ENCODE data around the gene SEMA3F. TPM values are rescaled to one million over a fixed set of nuclear protein-coding genes. Genes with fewer than 3 reads are reported as not detected.

Gene SEMA3F
- total RNA-seq, 1 experiment from 2014 or later = 1.5 TPM

- in situ Hi-C loops (cut with HindIII; ENCODE audit: low pct_unique_long_range_greater_than_20kb, low sequenced_read_pairs) = no loop called here
- no peak for DNase-seq (ENCODE audit: low read depth, low spot score)
These were observed 24.6 kb downstream of the SEMA3F start for GRCh38 chr3:50179710-50180109.

GRCh38 chr3:50181985-50182384 lies 26.9 kb downstream of the SEMA3F start:
- in situ Hi-C loops (cut with HindIII; ENCODE audit: low pct_unique_long_range_greater_than_20kb, low sequenced_read_pairs) = no loop called here
- DNase-seq (ENCODE audit: low read depth, low spot score) = no peak

- DNase-seq (ENCODE audit: low read depth, low spot score) = no peak
- in situ Hi-C loops (cut with HindIII; ENCODE audit: low pct_unique_long_range_greater_than_20kb, low sequenced_read_pairs) = no loop called here
These were observed 27.5 kb downstream of the SEMA3F start for GRCh38 chr3:50182533-50183099.

- in situ Hi-C loops (cut with HindIII; ENCODE audit: low pct_unique_long_range_greater_than_20kb, low sequenced_read_pairs) = no loop called here
These were observed 28.6 kb downstream of the SEMA3F start for GRCh38 chr3:50183755-50184154.

GRCh38 chr3:50184242-50184978 lies 29.3 kb downstream of the SEMA3F start:
- DNase-seq (ENCODE audit: low read depth, low spot score) = no peak
- in situ Hi-C loops (cut with HindIII; ENCODE audit: low pct_unique_long_range_greater_than_20kb, low sequenced_read_pairs) = no loop called here

More at GRCh38 chr3:50183755-50184154, 28.6 kb downstream of the SEMA3F start:
- no peak for DNase-seq (ENCODE audit: low read depth, low spot score)

GRCh38 chr3:50185230-50185629 lies 30.1 kb downstream of the SEMA3F start:
- no peak for DNase-seq (ENCODE audit: low read depth, low spot score)
- in situ Hi-C loops (cut with HindIII; ENCODE audit: low pct_unique_long_range_greater_than_20kb, low sequenced_read_pairs) = no loop called here

- in situ Hi-C loops (cut with HindIII; ENCODE audit: low pct_unique_long_range_greater_than_20kb, low sequenced_read_pairs) = no loop called here
- no peak for DNase-seq (ENCODE audit: low read depth, low spot score)
These were observed 31.0 kb downstream of the SEMA3F start for GRCh38 chr3:50186096-50186495.

- in situ Hi-C loops (cut with HindIII; ENCODE audit: low pct_unique_long_range_greater_than_20kb, low sequenced_read_pairs) = no loop called here
- no peak for DNase-seq (ENCODE audit: low read depth, low spot score)
These were observed 32.6 kb downstream of the SEMA3F start for GRCh38 chr3:50187750-50188149.

- peak; percentile 83 for DNase-seq (ENCODE audit: low read depth, low spot score)
- in situ Hi-C loops (cut with HindIII; ENCODE audit: low pct_unique_long_range_greater_than_20kb, low sequenced_read_pairs) = no loop called here
These were observed 34.1 kb downstream of the SEMA3F start for GRCh38 chr3:50189274-50189673.

- DNase-seq (ENCODE audit: low read depth, low spot score) = no peak
- in situ Hi-C loops (cut with HindIII; ENCODE audit: low pct_unique_long_range_greater_than_20kb, low sequenced_read_pairs) = no loop called here
These were observed 34.9 kb downstream of the SEMA3F start for GRCh38 chr3:50189989-50190388.

GRCh38 chr3:50190936-50191660 lies 36.0 kb downstream of the SEMA3F start, which contains the start of gene GNAT1:
Gene GNAT1 (plus strand): TSS chr3:50191610. CDS start chr3:50191726, 116 bp downstream.
- DNase-seq (ENCODE audit: low read depth, low spot score) = no peak
- in situ Hi-C loops (cut with HindIII; ENCODE audit: low pct_unique_long_range_greater_than_20kb, low sequenced_read_pairs) = no loop called here

GRCh38 chr3:50192124-50192523 lies 37.0 kb downstream of the SEMA3F start:
- no peak for DNase-seq (ENCODE audit: low read depth, low spot score)
- in situ Hi-C loops (cut with HindIII; ENCODE audit: low pct_unique_long_range_greater_than_20kb, low sequenced_read_pairs) = no loop called here

GRCh38 chr3:50192689-50193141 lies 37.6 kb downstream of the SEMA3F start:
- DNase-seq (ENCODE audit: low read depth, low spot score) = peak; percentile 65
- in situ Hi-C loops (cut with HindIII; ENCODE audit: low pct_unique_long_range_greater_than_20kb, low sequenced_read_pairs) = no loop called here

GRCh38 chr3:50193286-50193685 lies 38.2 kb downstream of the SEMA3F start:
- DNase-seq (ENCODE audit: low read depth, low spot score) = no peak
- in situ Hi-C loops (cut with HindIII; ENCODE audit: low pct_unique_long_range_greater_than_20kb, low sequenced_read_pairs) = no loop called here

GRCh38 chr3:50193746-50194127 lies 38.6 kb downstream of the SEMA3F start:
- in situ Hi-C loops (cut with HindIII; ENCODE audit: low pct_unique_long_range_greater_than_20kb, low sequenced_read_pairs) = no loop called here
- no peak for DNase-seq (ENCODE audit: low read depth, low spot score)

- in situ Hi-C loops (cut with HindIII; ENCODE audit: low pct_unique_long_range_greater_than_20kb, low sequenced_read_pairs) = no loop called here
- peak; percentile 66 for DNase-seq (ENCODE audit: low read depth, low spot score)
These were observed 39.2 kb downstream of the SEMA3F start for GRCh38 chr3:50194128-50194902.

GRCh38 chr3:50194903-50195500 lies 39.9 kb downstream of the SEMA3F start:
- in situ Hi-C loops (cut with HindIII; ENCODE audit: low pct_unique_long_range_greater_than_20kb, low sequenced_read_pairs) = no loop called here
- peak; percentile 49 for DNase-seq (ENCODE audit: low read depth, low spot score)

Data from SK-MEL-5 (cell line).